Measurements from ENCODE around the gene SAE1.

Gene SAE1

GRCh38 chr19:47256693-47257410 lies 126.2 kb downstream of the SAE1 start:
- peak; percentile 99 for DNase-seq (ENCODE audit: low read depth)
- TF ChIP-seq CTCF (IDR thresholded peaks at IDR 0.05; ENCODE audit: low read length, missing control alignments), result no peak
- peak overlapping the region; percentile 72 for H3K4me3 ChIP-seq (replicated peaks; ENCODE audit: low read depth, low read length)

- DNase-seq (ENCODE audit: low read depth), result no peak
- no peak for TF ChIP-seq CTCF (IDR thresholded peaks at IDR 0.05; ENCODE audit: low read length, missing control alignments)
- peak overlapping the region; percentile 68 for H3K4me3 ChIP-seq (replicated peaks; ENCODE audit: low read depth, low read length)
Measured at GRCh38 chr19:47257411-47258169, 127.0 kb downstream of the SAE1 start.

- peak overlapping the region; percentile 68 for H3K4me3 ChIP-seq (replicated peaks; ENCODE audit: low read depth, low read length)
- no peak for TF ChIP-seq CTCF (IDR thresholded peaks at IDR 0.05; ENCODE audit: low read length, missing control alignments)
- no peak for DNase-seq (ENCODE audit: low read depth)
Measured at GRCh38 chr19:47258434-47258833, 127.8 kb downstream of the SAE1 start.

GRCh38 chr19:47258895-47259555 lies 128.4 kb downstream of the SAE1 start:
- TF ChIP-seq CTCF (IDR thresholded peaks at IDR 0.05; ENCODE audit: low read length, missing control alignments), result no peak
- peak overlapping the region; percentile 68 for H3K4me3 ChIP-seq (replicated peaks; ENCODE audit: low read depth, low read length)
- DNase-seq (ENCODE audit: low read depth), result no peak

Measured in fibroblast of pulmonary artery (primary cell).